ENCODE data around the gene PYGL. TPM values are rescaled to one million over a fixed set of nuclear protein-coding genes. Genes with fewer than 3 reads are reported as not detected.

The PYGL gene
- total and polyA plus RNA-seq, 2 donors (not counting 3 experiments of a cell fraction or from before 2014, with no cell fraction given): 15.1 to 45.7 TPM

DNA sequence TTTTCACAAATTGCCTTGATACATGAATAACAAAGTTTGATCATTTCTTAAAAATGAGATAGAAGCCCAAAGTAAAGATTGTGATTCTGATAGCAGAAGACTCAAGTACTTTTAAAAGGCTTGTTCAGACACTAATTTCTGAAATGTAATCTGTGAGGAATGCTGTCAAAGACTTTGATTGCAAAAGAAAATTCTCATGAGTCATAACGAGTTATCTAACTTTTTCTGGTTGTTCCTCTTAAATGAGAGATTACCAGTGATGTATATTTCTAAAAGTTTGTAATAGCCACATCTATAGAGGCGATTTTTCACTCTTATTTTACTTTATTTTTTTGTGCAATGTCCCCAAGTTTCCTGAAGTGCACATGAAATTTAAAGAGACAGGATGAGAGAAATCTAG lies 7.0 kb downstream of the PYGL start:
- dilution Hi-C loops (cut with MboI; ENCODE audit: extremely low pct_ligation_motif_present, low sequenced_read_pairs) (no loop called here), intact Hi-C loops (cut with micrococcal nuclease) (no loop called here)
- Histone ChIP-seq H3K79me2 (ENCODE audit: control insufficient read depth, insufficient read depth, low read length) (no peaks in the 10 kb centered on the region), H3K36me3 (ENCODE audit: control insufficient read depth in 2 of 2, extremely low read depth in 1 of 2, insufficient read depth in 2 of 2, low read length in 2 of 2) (peaks cover 0 to 6% of the 10 kb centered on the region in 2 experiments), H3K4me1 (ENCODE audit: control insufficient read depth, extremely low read depth, insufficient read depth, low read length) (no peaks in the 10 kb centered on the region), H2AFZ (ENCODE audit: low read depth, low read length) (no peak overlapping the region), H3K9ac (replicated peaks; ENCODE audit: extremely low read depth, insufficient read depth, low read length) (no peak overlapping the region), H3K4me2 (ENCODE audit: insufficient read depth, low read length) (no peak overlapping the region), H3K9me3 (replicated peaks; ENCODE audit: control insufficient read depth, insufficient read depth, low read length) (no peaks in the 10 kb centered on the region), H3K27me3 (ENCODE audit: control insufficient read depth in 2 of 2, insufficient read depth in 2 of 2, low read length in 2 of 2) (no peaks in the 10 kb centered on the region), H3K9me1 (replicated peaks; ENCODE audit: control insufficient read depth, extremely low read depth, insufficient read depth, low read length) (no peaks in the 10 kb centered on the region), H3K4me3 (replicated peaks in 1 of 3; ENCODE audit: insufficient read depth in 1 of 3, low read depth in 1 of 3, low read length in 3 of 3) (no peak overlapping the region), H4K20me1 (replicated peaks; ENCODE audit: control insufficient read depth, extremely low read depth, insufficient read depth, low read length) (no peaks in the 10 kb centered on the region), H3K27ac (ENCODE audit: insufficient read depth, low read depth, low read length) (no peak overlapping the region)
- FAIRE-seq (no peak), DNase-seq (ENCODE audit: low read depth, low spot score) (no peak)
- TF ChIP-seq GATA2 (IDR thresholded peaks at IDR 0.05; ENCODE audit: insufficient read depth, insufficient read length, low read depth, low read length) (no peak), JUN (IDR thresholded peaks at IDR 0.05; ENCODE audit: borderline replicate concordance, insufficient read depth, insufficient read length, low read depth) (no peak), MYC (IDR thresholded peaks at IDR 0.05; ENCODE audit: low read depth, low read length) (no peak), POLR2A (IDR thresholded peaks at IDR 0.05; ENCODE audit: low read depth, low read length) (no peak)
- BruUV-seq (replicated peaks): no TSS peak
- POLR2A ChIA-PET: no interaction called here
- CTCF ChIA-PET: interaction anchor here (1.4 kb wide), 1 partner anchor 11 kb away, joined by 3 read pairs; no protein-coding TSS in a partner anchor

GRCh38 chr14:50936882-50937281 lies 7.4 kb downstream of the PYGL start:
- Histone ChIP-seq H3K27ac (ENCODE audit: insufficient read depth, low read depth, low read length) (no peak overlapping the region), H3K4me2 (ENCODE audit: insufficient read depth, low read length) (no peak overlapping the region), H3K9me3 (replicated peaks; ENCODE audit: control insufficient read depth, insufficient read depth, low read length) (no peaks in the 10 kb centered on the region), H3K4me1 (ENCODE audit: control insufficient read depth, extremely low read depth, insufficient read depth, low read length) (no peaks in the 10 kb centered on the region), H3K4me3 (replicated peaks in 1 of 3; ENCODE audit: insufficient read depth in 1 of 3, low read depth in 1 of 3, low read length in 3 of 3) (no peak overlapping the region), H3K9ac (replicated peaks; ENCODE audit: extremely low read depth, insufficient read depth, low read length) (no peak overlapping the region), H3K9me1 (replicated peaks; ENCODE audit: control insufficient read depth, extremely low read depth, insufficient read depth, low read length) (no peaks in the 10 kb centered on the region), H2AFZ (ENCODE audit: low read depth, low read length) (no peak overlapping the region), H3K27me3 (ENCODE audit: control insufficient read depth in 2 of 2, insufficient read depth in 2 of 2, low read length in 2 of 2) (no peaks in the 10 kb centered on the region), H3K36me3 (ENCODE audit: control insufficient read depth in 2 of 2, extremely low read depth in 1 of 2, insufficient read depth in 2 of 2, low read length in 2 of 2) (peaks cover 0 to 6% of the 10 kb centered on the region in 2 experiments), H4K20me1 (replicated peaks; ENCODE audit: control insufficient read depth, extremely low read depth, insufficient read depth, low read length) (no peaks in the 10 kb centered on the region), H3K79me2 (ENCODE audit: control insufficient read depth, insufficient read depth, low read length) (no peaks in the 10 kb centered on the region)
- no TSS peak for BruUV-seq (replicated peaks)
- dilution Hi-C loops (cut with MboI; ENCODE audit: extremely low pct_ligation_motif_present, low sequenced_read_pairs) (no loop called here), intact Hi-C loops (cut with micrococcal nuclease) (no loop called here)
- CTCF ChIA-PET: interaction anchor here (1.4 kb wide), 1 partner anchor 11 kb away, joined by 3 read pairs; no protein-coding TSS in a partner anchor
- TF ChIP-seq JUN (IDR thresholded peaks at IDR 0.05; ENCODE audit: borderline replicate concordance, insufficient read depth, insufficient read length, low read depth): no peak
- TF ChIP-seq MAX (IDR thresholded peaks at IDR 0.05; ENCODE audit: insufficient read depth, insufficient read length): no peak
- no peak for TF ChIP-seq POLR2AphosphoS5 (IDR thresholded peaks at IDR 0.05; ENCODE audit: insufficient read depth, low read depth, low read length)
- no peak for TF ChIP-seq EZH2 (IDR thresholded peaks at IDR 0.05; ENCODE audit: borderline replicate concordance, low read depth, low read length, severe bottlenecking)
- no peak for TF ChIP-seq POLR2A (IDR thresholded peaks at IDR 0.05; ENCODE audit: low read depth, low read length)
- no peak for TF ChIP-seq FOS (IDR thresholded peaks at IDR 0.05; ENCODE audit: borderline replicate concordance, insufficient read depth, low read length)
- POLR2A ChIA-PET: no interaction called here
- DNase-seq (ENCODE audit: low read depth, low spot score) (no peak), FAIRE-seq (no peak)
